ENCODE measurements around the gene ZNF580. TPM values are rescaled to one million over a fixed set of nuclear protein-coding genes. Genes with fewer than 3 reads are reported as not detected.

ZNF580 gene
- total RNA-seq, 1 experiment from 2014 or later, result 22.8 TPM

- H3K4me2 ChIP-seq (ENCODE audit: insufficient read depth, insufficient read length, low read length), result no peak overlapping the region
- DNase-seq, result no peak
- no peak overlapping the region for H2BK12ac ChIP-seq (ENCODE audit: insufficient read length, low read depth, low read length)
- H2AK5ac ChIP-seq (ENCODE audit: insufficient read length, low read length), result no peak overlapping the region
- no peaks in the 10 kb centered on the region for H4K20me1 ChIP-seq (ENCODE audit: control insufficient read depth, insufficient read depth, insufficient read length)
- no peak overlapping the region for H4K5ac ChIP-seq (ENCODE audit: insufficient read length, low read depth, low read length)
- TF ChIP-seq CTCF (conservative IDR thresholded peaks at IDR 0.05), result no peak
- no peak overlapping the region for H3T11ph ChIP-seq (ENCODE audit: low read length)
- no peaks in the 10 kb centered on the region for H3K79me1 ChIP-seq (ENCODE audit: insufficient read depth, low read depth, low read length, poor library complexity, severe bottlenecking)
- no peak overlapping the region for H3K23ac ChIP-seq (ENCODE audit: insufficient read length, low read depth, low read length)
- no peaks in the 10 kb centered on the region for H3K4me1 Mint-ChIP-seq
- H4K91ac ChIP-seq (ENCODE audit: insufficient read length, low read depth, low read length), result no peak overlapping the region
- H2BK20ac ChIP-seq (ENCODE audit: low read depth, low read length, poor library complexity, severe bottlenecking), result no peak overlapping the region
- no peak overlapping the region for H4K8ac ChIP-seq (replicated peaks; ENCODE audit: insufficient read length, low read depth, low read length)
- H3K4ac ChIP-seq (ENCODE audit: low read depth, low read length), result no peak overlapping the region
- no peak overlapping the region for H3K18ac ChIP-seq (ENCODE audit: insufficient read length, low read depth, low read length)
- no peak overlapping the region for H3K9ac ChIP-seq (ENCODE audit: extremely low read depth, insufficient read length, low read length)
- no CpG with 5 or more reads among the region's 29 CpGs for WGBS (ENCODE audit: extremely low coverage, insufficient read length, low lambda C conversion rate)
- H2BK120ac ChIP-seq (ENCODE audit: low read depth, low read length, poor library complexity, severe bottlenecking), result no peak overlapping the region
- H3K4me3 Mint-ChIP-seq, result no peak overlapping the region
- no peaks in the 10 kb centered on the region for H3K23me2 ChIP-seq (ENCODE audit: insufficient read length, low read depth, low read length, poor library complexity, severe bottlenecking)
- no peak overlapping the region for H3K14ac ChIP-seq (ENCODE audit: insufficient read depth, low read length)
- no peak overlapping the region for H3K27ac ChIP-seq (ENCODE audit: insufficient read length, low read depth, low read length)
- no peak overlapping the region for H3K56ac ChIP-seq (ENCODE audit: insufficient read length, low read depth, low read length)
- H3K4me1 ChIP-seq (ENCODE audit: insufficient read depth, low read length), result no peaks in the 10 kb centered on the region
- no peak overlapping the region for H2BK5ac ChIP-seq (ENCODE audit: insufficient read length, low read length)
- no peaks in the 10 kb centered on the region for H3K9me3 ChIP-seq (ENCODE audit: control insufficient read depth, low read depth, low read length)
- H2BK15ac ChIP-seq (ENCODE audit: low read depth, low read length), result no peak overlapping the region
- no peak overlapping the region for H2AFZ ChIP-seq (ENCODE audit: low read length)
- no peaks in the 10 kb centered on the region for H3K27me3 Mint-ChIP-seq (ENCODE audit: low read depth)
- peaks cover 29 to 64% (median 48%) of the 10 kb centered on the region in 3 experiments for H3K36me3 Mint-ChIP-seq (ENCODE audit: insufficient read depth in 1 of 3, low read depth in 3 of 3)
- no peak overlapping the region; a peak in 2 of 7 replicates for H3K27ac Mint-ChIP-seq
- H3K27me3 ChIP-seq (ENCODE audit: insufficient read depth, low read length), result no peaks in the 10 kb centered on the region
- no peaks in the 10 kb centered on the region; a peak in 1 of 5 replicates for H3K9me3 Mint-ChIP-seq
- 0 out of 2 replicates have a peak, but pooled peaks cover 1% of the 10 kb centered on the region for H3K79me2 ChIP-seq (ENCODE audit: insufficient read depth, low read length)
Measured at GRCh38 chr19:55686311-55687050, 45.7 kb downstream of the ZNF580 start.
